Effector memory CD4-positive, alpha-beta T cell (primary cell): Measurements from ENCODE around the gene COMMD1.

Experiments used
- DNase-seq, 3 donors: peaks; one replicate each; pipeline ENCODE4 v3.0.0-alpha.2; 2020
- H3K27ac ChIP-seq: 2 replicates; pipeline ENCODE4 v1.7.0; 2013; ENCODE audit warnings: mild to moderate bottlenecking, low read length, moderate library complexity; ENCODE audit not compliant: insufficient read depth, poor library complexity, severe bottlenecking
- H3K27me3 ChIP-seq: replicated peaks from 2 replicates; pipeline ENCODE4 v1.7.0; 2013; ENCODE audit warnings: mild to moderate bottlenecking, low read length; ENCODE audit not compliant: insufficient read depth, control insufficient read depth, poor library complexity, severe bottlenecking
- H3K36me3 ChIP-seq: 2 replicates; pipeline ENCODE4 v1.7.0; 2013; ENCODE audit warnings: mild to moderate bottlenecking, low read length, moderate library complexity; ENCODE audit not compliant: control insufficient read depth, insufficient read depth
- H3K4me1 ChIP-seq: 2 replicates; pipeline ENCODE4 v1.7.0; 2013; ENCODE audit warnings: low read length, mild to moderate bottlenecking; ENCODE audit not compliant: control insufficient read depth, insufficient read depth, poor library complexity, severe bottlenecking
- H3K4me3 ChIP-seq: 2 replicates; pipeline ENCODE4 v1.7.0; 2013; ENCODE audit warnings: low read length, low read depth, mild to moderate bottlenecking; ENCODE audit not compliant: insufficient read depth, poor library complexity, severe bottlenecking
- H3K9me3 ChIP-seq: 2 replicates; pipeline ENCODE4 v1.7.0; 2013; ENCODE audit warnings: mild to moderate bottlenecking, low read length, moderate library complexity; ENCODE audit not compliant: control insufficient read depth

COMMD1 gene

DNA sequence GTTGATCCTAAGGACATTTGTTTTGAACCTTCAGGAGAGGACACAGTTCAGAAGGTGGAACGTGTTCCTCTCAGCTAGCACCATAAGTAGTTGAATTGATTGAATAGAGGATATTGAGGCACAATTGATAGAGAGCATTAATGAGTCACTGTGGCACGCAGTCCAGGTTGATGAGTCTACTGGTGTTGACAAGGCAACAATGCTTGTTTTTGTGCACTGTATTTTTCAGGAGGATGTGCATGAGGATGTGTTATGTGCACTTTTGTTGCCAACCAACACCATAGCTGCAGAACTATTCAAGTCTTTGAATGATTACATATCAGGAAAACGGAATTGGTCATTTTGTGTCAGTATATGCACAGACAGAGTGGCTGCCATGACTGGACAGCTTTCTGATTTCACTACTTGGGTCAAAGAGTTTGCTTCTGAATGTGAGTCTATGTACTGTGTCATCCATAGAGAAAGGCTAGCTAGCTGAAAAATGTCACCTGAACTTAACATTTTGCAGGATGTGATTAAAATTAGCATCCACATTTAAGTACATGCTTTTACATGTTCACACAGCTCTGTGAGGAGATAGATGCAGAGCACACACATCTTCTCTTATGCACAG lies 150.4 kb downstream of the COMMD1 start:
- Histone ChIP-seq H3K4me3 (no peak overlapping the region), H3K4me1 (no peaks in the 10 kb centered on the region)

GRCh38 chr2:62056341-62056740 lies 150.9 kb downstream of the COMMD1 start:
- Histone ChIP-seq H3K9me3 (no peaks in the 10 kb centered on the region), H3K36me3 (no peaks in the 10 kb centered on the region), H3K4me3 (no peak overlapping the region), H3K27ac (no peak overlapping the region), H3K4me1 (no peaks in the 10 kb centered on the region), H3K27me3 (no peaks in the 10 kb centered on the region)
- DNase-seq = no peak

More for the DNA sequence above, 150.4 kb downstream of the COMMD1 start:
- no peak for DNase-seq
- Histone ChIP-seq H3K9me3 (no peaks in the 10 kb centered on the region), H3K27me3 (no peaks in the 10 kb centered on the region), H3K27ac (no peak overlapping the region), H3K36me3 (no peaks in the 10 kb centered on the region)

DNA sequence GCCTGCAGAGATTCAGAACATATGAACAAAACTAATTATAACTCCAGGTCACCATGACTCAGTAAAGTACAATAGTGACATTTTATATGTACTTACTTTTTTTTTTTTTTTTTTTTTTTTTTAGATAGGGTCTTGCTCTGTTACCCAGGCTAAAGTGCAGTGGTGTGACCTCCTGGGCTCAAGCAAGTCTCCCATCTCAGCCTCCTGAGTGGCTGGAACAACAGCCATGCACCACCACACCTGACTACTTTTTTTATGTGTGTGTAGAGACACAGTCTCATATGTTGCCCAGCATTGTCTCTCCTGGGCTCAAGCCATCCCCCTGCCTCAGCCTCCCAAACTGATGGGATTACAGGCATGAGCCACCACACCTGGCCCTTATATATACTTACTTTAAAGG lies 159.8 kb downstream of the COMMD1 start:
- no peaks in the 10 kb centered on the region for H3K4me1 ChIP-seq

DNA sequence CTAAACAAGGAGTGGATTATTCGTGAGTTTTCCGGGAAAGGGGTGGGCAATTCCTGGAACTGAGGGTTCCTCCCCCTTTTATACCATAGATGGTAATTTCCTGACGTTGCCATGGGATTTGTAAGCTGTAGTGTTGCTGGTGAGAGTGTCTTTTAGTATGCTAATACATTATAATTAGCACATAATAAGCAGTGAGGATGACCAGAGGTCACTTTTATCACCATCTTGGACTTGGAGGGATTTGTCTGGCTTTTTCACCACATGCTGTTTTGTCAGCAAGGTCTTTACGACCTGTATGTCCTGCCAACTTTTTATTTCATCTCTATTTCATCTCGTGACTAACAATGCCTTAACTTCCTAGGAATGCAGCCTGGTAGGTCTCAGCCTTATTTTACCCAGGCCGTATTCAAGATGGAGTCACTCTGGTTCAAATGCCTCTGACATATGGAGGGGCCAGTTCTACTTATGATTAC lies 165.7 kb downstream of the COMMD1 start:
- DNase-seq = no peak
- H3K27ac ChIP-seq = no peak overlapping the region
- no peaks in the 10 kb centered on the region for H3K36me3 ChIP-seq
- no peaks in the 10 kb centered on the region for H3K4me1 ChIP-seq
- no peak overlapping the region for H3K4me3 ChIP-seq
- no peaks in the 10 kb centered on the region for H3K27me3 ChIP-seq
- H3K9me3 ChIP-seq = no peaks in the 10 kb centered on the region

More for the DNA sequence above, 159.8 kb downstream of the COMMD1 start:
- no peak for DNase-seq
- H3K9me3 ChIP-seq = no peaks in the 10 kb centered on the region
- no peaks in the 10 kb centered on the region for H3K27me3 ChIP-seq
- H3K27ac ChIP-seq = no peak overlapping the region
- no peaks in the 10 kb centered on the region for H3K36me3 ChIP-seq
- no peak overlapping the region for H3K4me3 ChIP-seq

DNA sequence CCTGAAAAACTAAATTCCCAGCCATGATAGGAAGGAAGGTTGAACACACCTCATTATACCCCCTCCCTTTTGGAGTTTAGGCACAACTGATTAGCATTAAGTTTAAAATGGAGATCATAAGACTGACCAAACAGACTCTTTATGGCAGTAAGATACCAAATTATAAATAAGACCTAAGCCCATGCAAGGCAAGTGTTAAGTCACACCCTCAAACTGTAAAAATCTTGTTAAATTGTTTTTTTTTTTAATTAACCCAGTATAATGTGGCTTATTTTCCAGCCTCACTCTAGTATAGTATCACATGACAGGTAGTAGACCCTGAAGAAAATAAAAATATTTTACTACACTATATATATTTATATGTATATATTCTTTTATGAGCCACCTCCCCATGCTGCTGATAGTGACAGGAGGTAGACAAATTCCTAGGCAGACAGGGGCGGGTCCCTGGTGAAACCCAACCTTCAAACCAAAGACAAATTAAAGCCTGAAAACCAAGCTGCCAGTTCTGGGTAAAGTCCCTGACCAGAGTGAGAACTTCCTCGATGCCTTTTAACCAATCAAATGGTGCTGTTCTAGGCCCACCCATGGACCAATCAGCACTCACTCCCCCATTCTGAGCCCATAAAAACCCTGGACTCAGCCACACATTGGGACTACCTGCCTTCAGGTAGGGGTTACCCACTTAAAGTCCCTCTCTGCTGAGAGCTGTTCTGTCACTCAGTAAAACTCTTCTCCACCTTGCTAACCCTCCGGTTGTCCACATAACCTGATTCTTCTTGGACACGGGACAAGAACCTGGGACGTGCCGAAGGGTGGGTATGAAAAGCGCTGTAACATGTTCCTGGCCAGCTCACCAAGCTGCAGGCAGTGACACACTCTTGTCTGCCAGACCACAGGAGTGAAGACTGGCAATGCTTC lies 166.5 kb downstream of the COMMD1 start:
- no peaks in the 10 kb centered on the region for H3K9me3 ChIP-seq
- no peak overlapping the region for H3K27ac ChIP-seq

GRCh38 chr2:62074233-62074632 lies 168.8 kb downstream of the COMMD1 start:
- DNase-seq = no peak
- Histone ChIP-seq H3K9me3 (no peaks in the 10 kb centered on the region), H3K4me1 (no peaks in the 10 kb centered on the region), H3K27ac (no peak overlapping the region), H3K4me3 (no peak overlapping the region), H3K36me3 (no peaks in the 10 kb centered on the region), H3K27me3 (no peaks in the 10 kb centered on the region)

More for the DNA sequence above, 166.5 kb downstream of the COMMD1 start:
- Histone ChIP-seq H3K27me3 (no peaks in the 10 kb centered on the region), H3K4me3 (no peak overlapping the region), H3K4me1 (no peaks in the 10 kb centered on the region), H3K36me3 (no peaks in the 10 kb centered on the region)
- no peak for DNase-seq

DNA sequence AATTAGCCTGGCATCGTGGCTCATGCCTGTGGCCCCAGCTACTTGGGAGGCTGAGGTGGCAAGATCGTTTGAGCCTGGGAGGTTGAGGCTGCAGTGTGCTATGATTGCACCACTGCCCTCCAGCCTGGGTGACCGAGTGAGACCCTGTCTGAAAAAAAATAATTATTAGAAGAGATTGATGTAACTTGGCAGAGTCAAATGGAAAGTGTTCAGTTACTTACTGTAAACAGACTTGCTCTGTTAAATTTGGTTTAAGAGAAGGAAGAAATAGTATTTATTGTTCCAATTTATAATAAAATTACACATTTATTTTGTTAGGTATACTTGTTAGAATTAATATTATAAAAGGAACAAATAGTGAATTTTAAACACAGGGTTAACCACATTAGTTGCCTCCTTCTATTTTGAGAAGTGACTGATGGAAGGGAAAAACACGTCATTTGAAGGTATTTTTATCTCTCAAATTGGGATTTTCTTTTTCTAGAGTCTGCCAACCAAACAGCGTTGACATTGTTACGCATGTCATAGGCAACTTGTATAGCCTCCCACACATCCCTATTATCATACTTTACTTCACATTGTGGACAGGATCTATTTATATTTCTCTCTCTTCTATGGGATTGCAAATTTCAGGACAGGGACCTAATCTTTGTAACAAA lies 171.6 kb downstream of the COMMD1 start:
- no peak for DNase-seq
- H3K9me3 ChIP-seq = no peaks in the 10 kb centered on the region
- H3K27ac ChIP-seq = no peak overlapping the region
- no peaks in the 10 kb centered on the region for H3K4me1 ChIP-seq
- no peak overlapping the region for H3K4me3 ChIP-seq
- H3K36me3 ChIP-seq = no peaks in the 10 kb centered on the region
- H3K27me3 ChIP-seq = no peaks in the 10 kb centered on the region

DNA sequence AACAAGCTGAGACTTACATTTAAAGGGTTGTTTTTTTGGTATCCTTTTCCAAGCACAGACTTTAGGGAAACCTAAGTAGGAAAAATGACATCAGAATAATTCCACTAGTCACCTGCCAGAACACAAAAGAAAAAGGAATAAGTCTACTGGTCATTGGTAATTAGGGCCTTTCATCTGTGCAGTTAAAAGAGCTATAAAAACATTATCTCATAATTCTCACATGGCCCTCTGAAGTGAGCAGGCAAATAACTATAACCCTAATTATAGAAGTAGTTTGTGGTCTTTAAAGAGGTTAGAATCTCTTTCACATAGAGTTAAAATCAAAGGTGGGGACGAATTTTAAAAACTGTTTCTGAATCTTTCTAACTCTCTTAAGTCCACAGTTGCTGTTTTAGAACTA lies 179.3 kb downstream of the COMMD1 start:
- Histone ChIP-seq H3K27me3 (no peaks in the 10 kb centered on the region), H3K4me1 (no peaks in the 10 kb centered on the region), H3K27ac (no peak overlapping the region), H3K36me3 (no peaks in the 10 kb centered on the region), H3K9me3 (no peaks in the 10 kb centered on the region), H3K4me3 (no peak overlapping the region)
- no peak for DNase-seq

DNA sequence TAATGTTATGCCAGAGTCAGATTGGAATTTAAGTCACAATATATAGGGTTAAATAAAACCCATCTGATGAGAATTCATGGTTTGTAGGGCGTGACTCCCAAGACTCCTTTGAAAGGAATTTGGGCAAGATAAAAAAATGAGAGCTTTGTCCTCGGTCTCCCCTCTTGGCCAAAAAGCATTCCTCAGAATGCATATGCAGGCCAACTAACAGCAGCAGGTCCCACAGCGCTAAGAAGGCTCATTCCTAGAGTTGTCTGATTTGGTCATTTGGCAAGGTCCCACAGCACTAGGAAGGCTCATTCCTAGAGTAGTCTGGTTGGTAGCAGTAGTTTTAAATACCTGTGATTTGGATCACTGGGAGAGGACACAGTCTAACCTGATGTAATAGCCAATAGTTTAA lies 184.2 kb downstream of the COMMD1 start:
- Histone ChIP-seq H3K4me3 (no peak overlapping the region), H3K9me3 (no peaks in the 10 kb centered on the region), H3K36me3 (no peaks in the 10 kb centered on the region), H3K27ac (no peak overlapping the region), H3K27me3 (no peaks in the 10 kb centered on the region), H3K4me1 (no peaks in the 10 kb centered on the region)
- DNase-seq = no peak

DNA sequence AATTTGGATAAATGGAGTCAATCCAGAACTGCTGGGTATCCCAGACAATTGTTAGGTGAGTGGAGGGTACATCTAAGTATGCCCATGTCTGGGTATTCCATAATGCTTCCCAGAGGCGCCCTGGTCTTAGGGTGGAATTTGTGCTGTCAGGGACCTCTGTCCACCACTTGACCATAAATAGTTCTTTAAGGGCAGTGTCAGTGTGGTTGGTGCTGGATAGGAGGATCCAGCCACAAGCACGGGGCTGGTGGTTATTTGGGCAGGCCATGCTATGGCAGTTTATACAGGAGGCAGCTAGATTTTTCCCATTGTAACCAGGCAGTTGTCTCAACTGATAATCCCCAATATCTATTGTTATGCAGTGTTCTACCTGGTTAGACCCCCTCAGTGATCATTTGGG lies 186.0 kb downstream of the COMMD1 start:
- Histone ChIP-seq H3K4me3 (no peak overlapping the region), H3K4me1 (no peaks in the 10 kb centered on the region), H3K36me3 (no peaks in the 10 kb centered on the region), H3K9me3 (no peaks in the 10 kb centered on the region), H3K27ac (no peak overlapping the region), H3K27me3 (no peaks in the 10 kb centered on the region)
- DNase-seq = no peak
